Nephron (organoid): ENCODE data around the gene DLD.

Experiments used
- H3K27ac Mint-ChIP-seq, 3 experiments: 2 replicates each; pipeline ENCODE4 v1.8.0; 2020; ENCODE audit warnings: mixed read lengths in 3 of 3, mild to moderate bottlenecking in 2 of 3, moderate library complexity in 1 of 3
- H3K27me3 Mint-ChIP-seq: 2 replicates; pipeline ENCODE4 v1.8.0; 2021; ENCODE audit warnings: low read depth, mild to moderate bottlenecking, moderate library complexity, mixed read lengths
- H3K36me3 Mint-ChIP-seq: 2 replicates; pipeline ENCODE4 v1.8.0; 2020; ENCODE audit warnings: low read depth, mixed read lengths
- H3K4me1 Mint-ChIP-seq: 2 replicates; pipeline ENCODE4 v1.8.0; 2020; ENCODE audit warnings: mixed read lengths
- H3K4me3 Mint-ChIP-seq, 3 experiments: 2 replicates each; pipeline ENCODE4 v1.8.0; 2020; ENCODE audit warnings: mild to moderate bottlenecking in 3 of 3, mixed read lengths in 3 of 3, moderate library complexity in 2 of 3
- H3K9me3 Mint-ChIP-seq: 2 replicates; pipeline ENCODE4 v1.8.0; 2020; ENCODE audit warnings: mixed read lengths
- CTCF ChIP-seq, 3 experiments: fragments of 200-600 bp; sonication (generic); IDR thresholded peaks; one replicate each; pipeline ENCODE4 v1.5.0; 2021; ENCODE audit warnings: antibody characterized with exemption in 3 of 3; ENCODE audit not compliant: unreplicated experiment in 3 of 3

Gene DLD

GRCh38 chr7:107850216-107850615 lies 40.8 kb upstream of the DLD start:
- Mint-ChIP-seq H3K36me3 (no peaks in the 10 kb centered on the region), H3K4me3 (no peak overlapping the region), H3K4me1 (no peaks in the 10 kb centered on the region), H3K27me3 (no peaks in the 10 kb centered on the region), H3K27ac (no peak overlapping the region), H3K9me3 (no peaks in the 10 kb centered on the region)
- TF ChIP-seq CTCF (IDR thresholded peaks at IDR 0.05; ENCODE audit: unreplicated experiment in 3 of 3): no peak

- Mint-ChIP-seq H3K4me1 (no peaks in the 10 kb centered on the region), H3K9me3 (no peaks in the 10 kb centered on the region), H3K4me3 (no peak overlapping the region), H3K27ac (no peak overlapping the region), H3K27me3 (no peaks in the 10 kb centered on the region), H3K36me3 (no peaks in the 10 kb centered on the region)
- TF ChIP-seq CTCF (IDR thresholded peaks at IDR 0.05; ENCODE audit: unreplicated experiment in 3 of 3): no peak
These were observed 40.3 kb upstream of the DLD start for GRCh38 chr7:107850643-107851042.

- H3K9me3 Mint-ChIP-seq: no peaks in the 10 kb centered on the region
- TF ChIP-seq CTCF (IDR thresholded peaks at IDR 0.05; ENCODE audit: unreplicated experiment in 3 of 3): no peak
- H3K36me3 Mint-ChIP-seq: no peaks in the 10 kb centered on the region
These were observed 36.5 kb upstream of the DLD start for GRCh38 chr7:107854454-107854853.

GRCh38 chr7:107854989-107855388 lies 36.0 kb upstream of the DLD start:
- H3K27me3 Mint-ChIP-seq: no peaks in the 10 kb centered on the region
- no peak overlapping the region for H3K4me3 Mint-ChIP-seq
- H3K9me3 Mint-ChIP-seq: no peaks in the 10 kb centered on the region
- H3K4me1 Mint-ChIP-seq: no peaks in the 10 kb centered on the region
- H3K27ac Mint-ChIP-seq: no peak overlapping the region
- H3K36me3 Mint-ChIP-seq: no peaks in the 10 kb centered on the region
- no peak for TF ChIP-seq CTCF (IDR thresholded peaks at IDR 0.05; ENCODE audit: unreplicated experiment in 3 of 3)

More at GRCh38 chr7:107854454-107854853, 36.5 kb upstream of the DLD start:
- H3K27ac Mint-ChIP-seq: no peak overlapping the region
- H3K27me3 Mint-ChIP-seq: no peaks in the 10 kb centered on the region
- no peak overlapping the region for H3K4me3 Mint-ChIP-seq
- no peaks in the 10 kb centered on the region for H3K4me1 Mint-ChIP-seq

GRCh38 chr7:107856806-107857540 lies 34.0 kb upstream of the DLD start:
- Mint-ChIP-seq H3K4me3 (no peak overlapping the region), H3K27ac (no peak overlapping the region), H3K36me3 (no peaks in the 10 kb centered on the region), H3K27me3 (no peaks in the 10 kb centered on the region), H3K9me3 (no peaks in the 10 kb centered on the region), H3K4me1 (no peaks in the 10 kb centered on the region)
- TF ChIP-seq CTCF (IDR thresholded peaks at IDR 0.05; ENCODE audit: unreplicated experiment in 3 of 3): no peak

- Mint-ChIP-seq H3K27ac (no peak overlapping the region), H3K4me1 (no peaks in the 10 kb centered on the region), H3K4me3 (no peak overlapping the region), H3K9me3 (no peaks in the 10 kb centered on the region), H3K36me3 (no peaks in the 10 kb centered on the region), H3K27me3 (no peaks in the 10 kb centered on the region)
- TF ChIP-seq CTCF (IDR thresholded peaks at IDR 0.05; ENCODE audit: unreplicated experiment in 3 of 3): no peak
These were observed 33.5 kb upstream of the DLD start for GRCh38 chr7:107857541-107857912.
